Neural progenitor cell (in vitro differentiated cells): ENCODE results near the gene CDKL5. TPM values are rescaled to one million over a fixed set of nuclear protein-coding genes. Genes with fewer than 3 reads are reported as not detected.

ENCODE experiments used
- DNase-seq: peaks from one replicate; pipeline ENCODE4 v3.0.0-alpha.2; 2016; ENCODE audit warnings: low spot score
- H2AFZ ChIP-seq: fragments of 200-600 bp; sonication (generic); replicated peaks from 2 replicates; pipeline ENCODE4 v1.6.1; 2016; ENCODE audit warnings: antibody characterized with exemption
- H3F3A ChIP-seq: fragments of 200-600 bp; sonication (generic); 2 replicates; pipeline ENCODE4 v1.6.1; 2016; ENCODE audit warnings: antibody characterized with exemption, low read depth
- H3K27ac ChIP-seq: fragments of 200-600 bp; sonication (generic); 2 replicates; pipeline ENCODE4 v1.5.1; 2016; ENCODE audit warnings: mild to moderate bottlenecking
- H3K27me3 ChIP-seq: fragments of 200-600 bp; sonication (generic); 2 replicates; pipeline ENCODE4 v1.6.1; 2016; ENCODE audit warnings: mild to moderate bottlenecking, moderate library complexity
- H3K36me3 ChIP-seq: fragments of 200-600 bp; sonication (generic); 2 replicates; pipeline ENCODE4 v1.5.1; 2016
- H3K4me1 ChIP-seq: fragments of 200-600 bp; sonication (generic); 2 replicates; pipeline ENCODE4 v1.6.1; 2016; ENCODE audit warnings: mixed run types
- H3K4me2 ChIP-seq: fragments of 200-600 bp; sonication (generic); 2 replicates; pipeline ENCODE4 v1.6.1; 2016
- H3K4me3 ChIP-seq: fragments of 200-600 bp; sonication (generic); 2 replicates; pipeline ENCODE4 v1.5.1; 2016
- H3K79me2 ChIP-seq: fragments of 200-600 bp; sonication (generic); 2 replicates; pipeline ENCODE4 v1.6.1; 2016; ENCODE audit warnings: low read depth
- H3K9ac ChIP-seq: fragments of 200-600 bp; sonication (generic); 2 replicates; pipeline ENCODE4 v1.6.1; 2016
- H3K9me3 ChIP-seq: fragments of 200-600 bp; sonication (generic); 2 replicates; pipeline ENCODE4 v1.5.1; 2016; ENCODE audit warnings: low read depth
- H4K20me1 ChIP-seq: fragments of 200-600 bp; sonication (generic); 2 replicates; pipeline ENCODE4 v1.6.1; 2016; ENCODE audit warnings: low read depth
- H3K27ac Mint-ChIP-seq: 3 replicates; pipeline ENCODE4 v1.8.0; 2021; ENCODE audit warnings: mixed read lengths
- H3K27me3 Mint-ChIP-seq: 2 replicates; pipeline ENCODE4 v1.8.0; 2022; ENCODE audit warnings: low read depth, mild to moderate bottlenecking, inconsistent platforms, moderate library complexity, mixed read lengths; ENCODE audit not compliant: insufficient read depth
- H3K36me3 Mint-ChIP-seq: 3 replicates; pipeline ENCODE4 v1.8.0; 2021; ENCODE audit warnings: mixed read lengths
- H3K4me1 Mint-ChIP-seq: 3 replicates; pipeline ENCODE4 v1.8.0; 2021; ENCODE audit warnings: mixed read lengths
- H3K4me3 Mint-ChIP-seq: 3 replicates; pipeline ENCODE4 v1.8.0; 2021; ENCODE audit warnings: mild to moderate bottlenecking, moderate library complexity, mixed read lengths
- H3K9me3 Mint-ChIP-seq: 3 replicates; pipeline ENCODE4 v1.8.0; 2020; ENCODE audit warnings: mixed read lengths
- CTCF ChIP-seq: fragments of 200-600 bp; sonication (generic); IDR thresholded peaks from 2 replicates; pipeline ENCODE4 v1.5.1; 2017; ENCODE audit warnings: antibody characterized with exemption, mild to moderate bottlenecking
- EZH2 ChIP-seq: fragments of 200-600 bp; sonication (generic); IDR thresholded peaks from 2 replicates; pipeline ENCODE4 v1.6.1; 2017; ENCODE audit warnings: antibody characterized with exemption, mild to moderate bottlenecking, moderate library complexity
- EZH2phosphoT487 ChIP-seq: fragments of 200-600 bp; sonication (generic); IDR thresholded peaks from 2 replicates; pipeline ENCODE4 v1.6.1; 2017; ENCODE audit warnings: antibody characterized with exemption
- total RNA-seq: library from RNA; depleted of rRNA; stranded (reverse); fragments of >200 nt; gene quantifications from 2 replicates; pipeline ENCODE4 v1.2.3, GENCODE V29; 2015; ENCODE audit warnings: low replicate concordance

CDKL5 gene
- total RNA-seq, 1 donor from 2014 or later = 8.6 TPM

DNA sequence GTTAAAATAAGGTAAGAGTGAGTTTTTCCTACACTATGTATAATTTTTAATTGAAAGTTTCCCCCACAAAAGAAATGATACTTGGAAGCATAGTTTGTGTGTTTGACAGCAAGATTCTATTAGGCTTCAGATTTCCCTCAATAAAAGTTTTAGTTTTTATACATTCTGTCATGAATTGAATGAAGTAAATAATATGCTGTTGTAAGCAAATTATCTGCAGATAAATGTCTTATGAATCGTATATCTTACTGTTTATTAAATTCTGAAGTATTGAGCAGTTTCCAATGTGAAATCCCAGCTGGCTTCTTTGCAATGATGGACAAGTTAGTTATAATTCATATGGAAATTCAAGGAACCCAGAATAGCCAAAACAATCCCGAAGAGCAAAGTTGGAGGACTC lies 213.0 kb downstream of the CDKL5 start:
- Histone ChIP-seq H3K4me2 (no peak overlapping the region), H2AFZ (no peak overlapping the region), H3K4me1 (peaks cover 5% of the 10 kb centered on the region), H3K9ac (no peak overlapping the region), H3K27ac (no peak overlapping the region), H4K20me1 (no peaks in the 10 kb centered on the region), H3K9me3 (no peaks in the 10 kb centered on the region), H3F3A (no peaks in the 10 kb centered on the region), H3K79me2 (no peaks in the 10 kb centered on the region), H3K27me3 (no peaks in the 10 kb centered on the region), H3K4me3 (no peak overlapping the region), H3K36me3 (no peaks in the 10 kb centered on the region)
- Mint-ChIP-seq H3K27me3 (peaks cover 3% of the 10 kb centered on the region), H3K36me3 (no peaks in the 10 kb centered on the region), H3K4me1 (no peaks in the 10 kb centered on the region), H3K9me3 (peaks cover 4% of the 10 kb centered on the region), H3K4me3 (no peak overlapping the region), H3K27ac (no peak overlapping the region)
- TF ChIP-seq EZH2 (no peak), CTCF (no peak), EZH2phosphoT487 (no peak)
- no peak for DNase-seq

DNA sequence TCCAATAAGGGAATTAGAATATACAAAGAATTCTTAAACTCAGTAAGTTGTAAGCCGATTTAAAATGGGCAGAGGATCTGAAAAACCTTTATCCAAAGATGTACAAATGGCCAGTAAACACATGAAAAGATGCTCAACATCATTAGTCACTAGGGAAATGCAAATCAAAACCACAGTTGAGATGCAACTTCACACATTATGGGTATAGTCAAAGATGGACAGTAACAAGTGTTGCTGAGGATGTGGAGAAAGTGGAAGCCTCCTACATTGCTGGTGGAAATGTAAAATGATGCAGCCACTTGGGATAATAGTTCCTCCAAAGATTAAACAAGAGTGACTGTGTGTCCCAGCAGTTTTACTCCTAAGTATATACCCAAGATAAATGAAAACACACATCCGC lies 213.9 kb downstream of the CDKL5 start:
- no peak for TF ChIP-seq CTCF
- no peak for TF ChIP-seq EZH2
- no peak for TF ChIP-seq EZH2phosphoT487
- Histone ChIP-seq H3K27ac (no peak overlapping the region), H3K4me3 (no peak overlapping the region), H3K9me3 (no peaks in the 10 kb centered on the region), H2AFZ (no peak overlapping the region), H3K36me3 (no peaks in the 10 kb centered on the region), H3K79me2 (no peaks in the 10 kb centered on the region), H4K20me1 (no peaks in the 10 kb centered on the region), H3K9ac (no peak overlapping the region), H3F3A (no peaks in the 10 kb centered on the region), H3K27me3 (no peaks in the 10 kb centered on the region), H3K4me2 (no peak overlapping the region), H3K4me1 (peaks cover 5% of the 10 kb centered on the region)
- Mint-ChIP-seq H3K27me3 (peaks cover 3% of the 10 kb centered on the region), H3K27ac (no peak overlapping the region), H3K4me3 (no peak overlapping the region), H3K9me3 (peaks cover 4% of the 10 kb centered on the region), H3K4me1 (peaks cover 4% of the 10 kb centered on the region), H3K36me3 (no peaks in the 10 kb centered on the region)
- DNase-seq = no peak

DNA sequence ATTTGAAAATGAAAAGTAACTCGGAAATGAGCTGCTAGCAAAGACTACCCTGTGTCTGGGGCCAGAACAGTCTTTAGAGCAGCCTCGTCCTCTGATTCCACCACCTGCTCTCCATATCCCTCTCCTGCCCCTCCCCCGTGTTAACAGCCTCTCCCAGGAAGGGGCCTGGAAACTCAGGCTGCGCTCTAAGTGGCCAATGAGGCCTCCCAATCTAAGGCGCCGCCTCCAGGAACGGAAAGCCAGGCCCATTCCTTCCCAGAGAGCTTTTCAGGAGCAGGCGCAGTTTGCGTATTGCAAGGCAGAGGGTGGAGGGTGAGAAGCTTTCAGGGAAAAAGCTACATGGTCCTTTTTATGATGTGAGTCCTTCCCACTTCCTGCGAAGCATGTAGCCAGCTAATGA lies 215.3 kb downstream of the CDKL5 start:
- Mint-ChIP-seq H3K36me3 (no peaks in the 10 kb centered on the region), H3K27me3 (peaks cover 3% of the 10 kb centered on the region), H3K9me3 (peaks cover 6% of the 10 kb centered on the region), H3K4me1 (peaks cover 5% of the 10 kb centered on the region), H3K4me3 (no peak overlapping the region), H3K27ac (no peak overlapping the region)
- Histone ChIP-seq H3F3A (no peaks in the 10 kb centered on the region), H3K36me3 (no peaks in the 10 kb centered on the region), H3K27ac (no peak overlapping the region), H3K4me3 (no peak overlapping the region), H3K4me2 (no peak overlapping the region), H3K9ac (no peak overlapping the region), H3K9me3 (no peaks in the 10 kb centered on the region), H3K79me2 (no peaks in the 10 kb centered on the region), H4K20me1 (no peaks in the 10 kb centered on the region), H2AFZ (no peak overlapping the region), H3K27me3 (no peaks in the 10 kb centered on the region), H3K4me1 (peaks cover 5% of the 10 kb centered on the region)
- peak; percentile 77 for DNase-seq
- TF ChIP-seq CTCF (no peak), EZH2phosphoT487 (no peak), EZH2 (no peak)
